Uterus (tissue), 4 donors: ENCODE data around the gene ADGRE3. TPM values are rescaled to one million over a fixed set of nuclear protein-coding genes. Genes with fewer than 3 reads are reported as not detected.
"Not testable (repeated sequence)": the region's sequence is repeated elsewhere in the genome, so short reads cannot be mapped to it uniquely, and the experiment has no call there.

ENCODE experiments used
- DNase-seq, 2 donors: peaks; one replicate each; pipeline ENCODE4 v3.0.0-alpha.2; 2019 to 2020
- H3K27ac ChIP-seq, 2 donors: fragments of 200-600 bp; sonication (generic); 1 replicate in 1 of 2; 2 replicates in 1 of 2; pipeline ENCODE4 v1.5.1; 2016 to 2018
- H3K27me3 ChIP-seq, 2 donors: fragments of 200-600 bp; sonication (generic); one replicate each; pipeline ENCODE4 v1.5.1; 2018 to 2019; ENCODE audit warnings: control low read depth in 1 of 2
- H3K36me3 ChIP-seq, 2 donors: fragments of 200-600 bp; sonication (generic); one replicate each; pipeline ENCODE4 v1.5.1; 2019; ENCODE audit warnings: control low read depth in 1 of 2
- H3K4me1 ChIP-seq, 2 donors: fragments of 200-600 bp; sonication (generic); one replicate each; pipeline ENCODE4 v1.5.1; 2018 to 2019; ENCODE audit warnings: control low read depth in 1 of 2
- H3K4me3 ChIP-seq, 2 donors: fragments of 200-600 bp; sonication (generic); 1 replicate in 1 of 2; 2 replicates in 1 of 2; pipeline ENCODE4 v1.5.1; 2018 to 2019; ENCODE audit warnings: mild to moderate bottlenecking in 1 of 2
- H3K9me3 ChIP-seq, 2 donors: fragments of 200-600 bp; sonication (generic); one replicate each; pipeline ENCODE4 v1.5.1; 2019; ENCODE audit warnings: control low read depth in 1 of 2
- CTCF ChIP-seq, 4 experiments: fragments of 200-600 bp in 2 of 4; fragments of 450-650 bp in 2 of 4; sonication (generic) in 2 of 4; IDR thresholded peaks; one replicate each; pipeline ENCODE4 v1.5.1; 2016 to 2019; ENCODE audit warnings: antibody characterized with exemption in 4 of 4, mild to moderate bottlenecking in 2 of 4, moderate library complexity in 1 of 4
- POLR2A ChIP-seq, 2 donors: fragments of 450-650 bp; IDR thresholded peaks; one replicate each; pipeline ENCODE4 v1.6.1; 2016; ENCODE audit warnings: antibody characterized with exemption in 2 of 2, mild to moderate bottlenecking in 1 of 2, moderate library complexity in 1 of 2
- intact Hi-C: fragments of 100-400 bp; cut with DNase I; formaldehyde crosslinking; loops from one replicate; pipeline ENCODE4 v1.15.1; 2023; ENCODE audit warnings: low total_unique reads
- total RNA-seq, 4 donors: library from RNA; depleted of rRNA in 3 of 4; stranded (reverse); fragments of >200 nt in 3 of 4; gene quantifications; one replicate each; pipeline versions ENCODE4 v1.1.0 to v1.2.4, GENCODE V29; 2014 to 2023
- donor health status: DM: yes; HTN: yes; CAD: no.

The ADGRE3 gene
- total RNA-seq, 4 donors from 2014 or later = 0.14 TPM; not detected in 3

- no peaks in the 10 kb centered on the region for H3K27me3 ChIP-seq
- no peak overlapping the region for H3K27ac ChIP-seq
- no peak overlapping the region for H3K4me3 ChIP-seq
- H3K36me3 ChIP-seq = no peaks in the 10 kb centered on the region
- no peak for TF ChIP-seq CTCF (IDR thresholded peaks at IDR 0.05)
- TF ChIP-seq POLR2A (IDR thresholded peaks at IDR 0.05) = no peak
- intact Hi-C loops = no loop called here
- DNase-seq = no peak
- no peaks in the 10 kb centered on the region for H3K4me1 ChIP-seq
- H3K9me3 ChIP-seq = no peaks in the 10 kb centered on the region
These were observed 42.4 kb downstream of the ADGRE3 start for GRCh38 chr19:14632286-14632685.

DNA sequence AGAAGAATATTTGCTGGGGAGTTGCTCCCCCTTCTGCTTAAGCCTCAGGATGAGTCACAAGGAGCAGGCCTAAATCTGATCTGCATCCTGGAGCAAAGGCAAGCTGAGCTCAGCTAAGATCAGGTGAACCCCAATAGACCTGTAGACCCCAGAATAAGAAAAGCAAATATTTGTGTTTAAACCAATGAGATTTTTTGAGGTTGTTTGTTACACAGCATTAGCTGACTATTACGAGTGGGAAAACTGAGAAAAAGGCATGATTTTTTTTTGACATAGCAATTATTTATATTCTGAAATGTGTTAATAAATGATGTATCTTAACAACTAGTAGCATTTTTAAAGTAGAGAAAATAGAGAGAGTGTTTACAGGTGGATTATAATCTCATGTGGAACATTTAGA, 45.1 kb downstream of the ADGRE3 start:
- no peak for DNase-seq
- intact Hi-C loops = no loop called here

GRCh38 chr19:14624491-14624890, 50.2 kb downstream of the ADGRE3 start:
- H3K36me3 ChIP-seq, intact Hi-C loops: not testable (repeated sequence)

More for the DNA sequence above, 45.1 kb downstream of the ADGRE3 start:
- Histone ChIP-seq H3K27me3 (no peaks in the 10 kb centered on the region), H3K4me1 (no peaks in the 10 kb centered on the region), H3K9me3 (no peaks in the 10 kb centered on the region), H3K27ac (no peak overlapping the region), H3K36me3 (no peaks in the 10 kb centered on the region), H3K4me3 (no peak overlapping the region)
- TF ChIP-seq CTCF (IDR thresholded peaks at IDR 0.05) (no peak), POLR2A (IDR thresholded peaks at IDR 0.05) (no peak)

DNA sequence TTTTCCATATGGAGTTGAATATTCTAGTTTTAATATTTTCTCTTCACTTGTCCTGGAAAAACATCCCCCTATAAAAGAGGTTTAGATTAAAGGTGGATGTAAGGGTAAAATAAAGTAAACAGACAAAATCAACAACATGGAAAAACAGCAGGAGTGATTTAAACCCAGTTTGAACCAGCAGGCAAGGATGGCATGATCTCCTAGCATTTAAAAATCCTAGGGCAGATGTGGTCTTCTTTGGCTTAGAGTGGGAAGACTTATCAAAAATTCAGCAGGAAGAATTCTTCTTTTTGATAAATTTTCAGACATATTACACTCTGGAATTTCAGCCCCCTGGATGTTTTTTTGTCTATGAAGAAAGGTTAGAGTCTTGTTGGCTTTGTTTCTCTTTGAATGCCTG, 55.2 kb downstream of the ADGRE3 start:
- intact Hi-C loops = no loop called here
- Histone ChIP-seq H3K4me1 (no peaks in the 10 kb centered on the region), H3K4me3 (no peak overlapping the region)

More at GRCh38 chr19:14624491-14624890, 50.2 kb downstream of the ADGRE3 start:
- DNase-seq, H3K27ac ChIP-seq, H3K4me3 ChIP-seq, H3K27me3 ChIP-seq, H3K9me3 ChIP-seq, H3K4me1 ChIP-seq: not testable (repeated sequence)

DNA sequence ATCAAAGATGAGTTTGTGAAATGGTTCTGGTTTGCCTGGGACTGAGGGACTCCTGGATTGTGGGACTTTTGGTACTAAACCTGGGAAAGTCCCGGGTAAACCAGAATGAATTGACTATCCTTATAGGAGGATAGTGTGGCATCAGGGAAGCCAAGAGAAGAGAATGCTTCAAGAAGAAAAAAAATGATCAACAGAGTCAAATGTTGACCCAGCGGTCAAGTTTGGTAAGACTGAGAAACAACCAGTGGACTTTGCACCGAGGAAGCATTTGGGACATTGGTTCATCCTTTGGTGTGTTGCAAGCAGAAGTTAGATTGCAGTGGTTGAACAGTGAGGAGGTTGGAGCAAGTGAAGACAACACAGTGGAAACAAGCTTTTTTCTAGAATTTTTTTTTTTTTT, 58.2 kb downstream of the ADGRE3 start:
- TF ChIP-seq CTCF (IDR thresholded peaks at IDR 0.05) (no peak), POLR2A (IDR thresholded peaks at IDR 0.05) (no peak)
- no peak for DNase-seq
- no peaks in the 10 kb centered on the region for H3K4me1 ChIP-seq
- intact Hi-C loops = no loop called here
- H3K27me3 ChIP-seq = no peaks in the 10 kb centered on the region
- no peak overlapping the region for H3K4me3 ChIP-seq
- no peak overlapping the region for H3K27ac ChIP-seq
- peaks cover 0 to 7% of the 10 kb centered on the region in 2 donors for H3K9me3 ChIP-seq
- H3K36me3 ChIP-seq = no peaks in the 10 kb centered on the region

More for the DNA sequence above, 55.2 kb downstream of the ADGRE3 start:
- no peak for DNase-seq
- no peaks in the 10 kb centered on the region for H3K27me3 ChIP-seq
- TF ChIP-seq POLR2A (IDR thresholded peaks at IDR 0.05) (no peak), CTCF (IDR thresholded peaks at IDR 0.05) (no peak)
- H3K9me3 ChIP-seq = peaks cover 0 to 7% of the 10 kb centered on the region in 2 donors
- H3K36me3 ChIP-seq = no peaks in the 10 kb centered on the region
- no peak overlapping the region for H3K27ac ChIP-seq

GRCh38 chr19:14615623-14616022, 59.0 kb downstream of the ADGRE3 start:
- no peak overlapping the region for H3K27ac ChIP-seq
- H3K4me1 ChIP-seq = no peaks in the 10 kb centered on the region
- H3K36me3 ChIP-seq = no peaks in the 10 kb centered on the region
- TF ChIP-seq CTCF (IDR thresholded peaks at IDR 0.05) = no peak
- no peak for TF ChIP-seq POLR2A (IDR thresholded peaks at IDR 0.05)
- peaks cover 0 to 7% of the 10 kb centered on the region in 2 donors for H3K9me3 ChIP-seq
- intact Hi-C loops = no loop called here
- no peaks in the 10 kb centered on the region for H3K27me3 ChIP-seq
- H3K4me3 ChIP-seq = no peak overlapping the region
- no peak for DNase-seq
